ENCODE results near the gene LTBP4.
"Not testable (repeated sequence)": the region's sequence is repeated elsewhere in the genome, so short reads cannot be mapped to it uniquely, and the experiment has no call there.

The LTBP4 gene

GRCh38 chr19:40575326-40575725 is 25.8 kb upstream of the LTBP4 start:
- no peak for DNase-seq (ENCODE audit: low read depth in 2 of 3, low spot score in 2 of 3)

- no peak for DNase-seq (ENCODE audit: low read depth in 2 of 3, low spot score in 2 of 3)
Observed at GRCh38 chr19:40576151-40576584, 25.0 kb upstream of the LTBP4 start.

GRCh38 chr19:40576585-40577451 is 24.4 kb upstream of the LTBP4 start, which contains the start of gene SHKBP1:
SHKBP1 (plus strand) TSS chr19:40576873; CDS start chr19:40576900, 27 bp downstream.
- peak; percentile 80 to 88 (median 82) for DNase-seq (ENCODE audit: low read depth in 2 of 3, low spot score in 2 of 3)

GRCh38 chr19:40578442-40578908 is 22.7 kb upstream of the LTBP4 start:
- DNase-seq (ENCODE audit: low read depth in 2 of 3, low spot score in 2 of 3) = no peak

- no peak for DNase-seq (ENCODE audit: low read depth in 2 of 3, low spot score in 2 of 3)
Observed at GRCh38 chr19:40580619-40581018, 20.6 kb upstream of the LTBP4 start.

- no peak for DNase-seq (ENCODE audit: low read depth in 2 of 3, low spot score in 2 of 3)
Observed at GRCh38 chr19:40581531-40581930, 19.6 kb upstream of the LTBP4 start.

- no peak for DNase-seq (ENCODE audit: low read depth in 2 of 3, low spot score in 2 of 3)
Observed at GRCh38 chr19:40582467-40582866, 18.7 kb upstream of the LTBP4 start.

DNA sequence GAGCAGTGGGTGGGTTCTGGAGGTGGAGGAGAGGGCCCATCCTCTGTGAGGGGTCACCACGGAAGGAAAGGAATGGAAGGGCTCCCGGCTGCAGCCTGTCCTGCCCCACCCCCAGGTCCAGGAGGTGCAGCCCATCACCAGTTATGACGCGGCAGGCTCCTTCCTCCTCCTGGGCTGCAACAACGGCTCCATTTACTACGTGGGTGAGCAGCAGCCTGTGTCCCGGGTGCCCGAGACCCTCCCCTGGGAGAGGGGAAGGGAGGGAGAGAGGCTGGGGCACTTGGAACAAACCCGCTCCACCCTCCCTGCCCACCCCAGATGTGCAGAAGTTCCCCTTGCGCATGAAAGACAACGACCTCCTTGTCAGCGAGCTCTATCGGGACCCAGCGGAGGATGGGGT is 17.9 kb upstream of the LTBP4 start:
- no peak for DNase-seq (ENCODE audit: low read depth in 2 of 3, low spot score in 2 of 3)

- no peak for DNase-seq (ENCODE audit: low read depth in 2 of 3, low spot score in 2 of 3)
Observed at GRCh38 chr19:40584007-40584406, 17.2 kb upstream of the LTBP4 start.

DNA sequence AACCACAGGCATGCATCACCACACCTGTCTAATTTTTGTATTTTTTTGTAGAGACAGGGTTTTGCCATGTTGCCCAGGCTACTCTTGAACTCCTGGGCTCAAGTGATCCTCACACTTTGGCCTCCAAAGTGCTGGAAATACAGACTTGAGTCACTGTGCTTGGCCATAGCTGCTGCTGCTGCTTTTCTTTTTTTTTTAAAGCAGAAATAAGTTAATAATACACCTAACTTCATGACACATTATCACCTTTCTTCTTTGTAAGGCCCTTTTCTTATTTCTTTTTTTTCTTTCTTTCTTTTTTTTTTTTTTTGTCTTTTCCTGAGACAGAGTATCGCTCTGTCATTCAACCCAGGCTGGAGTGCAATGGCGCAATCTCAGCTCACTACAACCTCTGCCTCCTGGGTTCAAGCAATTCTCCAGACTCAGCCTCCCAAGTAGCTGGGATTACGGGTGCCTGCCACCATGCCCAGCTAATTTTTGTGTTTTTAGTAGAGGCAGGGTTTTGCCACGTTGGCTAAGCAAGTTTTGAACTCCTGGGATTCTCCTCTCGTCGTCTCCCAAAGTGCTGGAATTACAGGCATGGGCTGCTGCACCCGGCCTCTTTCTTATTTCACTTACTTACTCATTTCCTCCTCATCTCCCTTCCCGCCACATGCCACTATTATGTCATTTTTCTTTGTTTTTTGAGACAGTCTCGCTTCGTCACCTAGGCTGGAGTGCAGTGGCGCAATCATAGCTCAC is 15.8 kb upstream of the LTBP4 start:
- DNase-seq (ENCODE audit: low read depth in 2 of 3, low spot score in 2 of 3) = no peak

- no peak for DNase-seq (ENCODE audit: low read depth in 2 of 3, low spot score in 2 of 3)
Observed at GRCh38 chr19:40585982-40586422, 15.2 kb upstream of the LTBP4 start.

DNA sequence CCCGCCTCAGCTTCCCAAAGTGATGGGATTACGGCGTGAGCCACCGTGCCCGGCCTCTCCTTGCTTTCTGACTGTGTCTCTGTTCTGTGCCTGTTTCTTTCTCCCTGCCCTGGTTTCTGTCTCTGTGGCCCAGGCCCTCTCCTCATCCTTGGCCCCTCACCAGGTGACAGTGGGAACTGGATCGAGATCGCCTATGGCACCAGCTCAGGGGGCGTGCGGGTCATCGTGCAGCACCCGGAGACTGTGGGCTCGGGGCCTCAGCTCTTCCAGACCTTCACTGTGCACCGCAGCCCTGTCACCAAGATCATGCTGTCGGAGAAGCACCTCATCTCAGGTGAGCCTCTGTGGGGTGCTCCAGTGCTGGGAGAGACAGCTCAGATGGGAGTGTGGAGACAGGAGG is 14.6 kb upstream of the LTBP4 start:
- DNase-seq (ENCODE audit: low read depth in 2 of 3, low spot score in 2 of 3) = no peak

DNA sequence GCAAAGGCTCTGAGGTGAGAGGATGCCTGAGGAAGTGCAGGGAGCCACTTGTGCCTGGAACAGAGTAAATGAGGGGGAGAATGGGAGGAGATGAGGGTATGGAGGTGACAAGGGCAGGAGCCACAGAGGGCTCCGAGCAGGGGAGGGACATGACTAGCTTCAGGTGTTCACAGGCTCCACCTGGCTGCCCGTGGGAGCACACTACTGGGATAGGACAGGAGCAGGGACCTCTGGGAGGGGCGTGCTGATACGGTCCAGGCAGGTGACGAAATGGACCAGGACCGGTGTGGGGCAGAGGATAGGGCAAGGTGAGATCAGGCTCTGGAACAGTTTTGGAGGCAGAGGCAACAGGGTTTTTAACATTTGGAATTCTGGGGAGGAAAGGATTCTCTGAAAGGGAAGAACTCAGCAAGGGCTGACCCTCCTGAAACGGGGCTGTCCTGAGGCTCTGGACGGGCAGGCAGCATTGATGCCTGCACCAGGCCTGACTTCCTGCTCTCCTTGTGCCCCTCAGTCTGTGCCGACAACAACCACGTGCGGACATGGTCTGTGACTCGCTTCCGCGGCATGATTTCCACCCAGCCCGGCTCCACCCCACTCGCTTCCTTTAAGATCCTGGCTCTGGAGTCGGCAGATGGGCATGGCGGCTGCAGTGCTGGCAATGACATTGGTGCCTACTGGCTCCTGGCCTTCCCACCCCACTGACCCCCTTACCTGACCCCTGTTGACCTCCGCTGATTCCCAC is 12.9 kb upstream of the LTBP4 start:
- DNase-seq (ENCODE audit: low read depth in 2 of 3, low spot score in 2 of 3) = no peak

DNA sequence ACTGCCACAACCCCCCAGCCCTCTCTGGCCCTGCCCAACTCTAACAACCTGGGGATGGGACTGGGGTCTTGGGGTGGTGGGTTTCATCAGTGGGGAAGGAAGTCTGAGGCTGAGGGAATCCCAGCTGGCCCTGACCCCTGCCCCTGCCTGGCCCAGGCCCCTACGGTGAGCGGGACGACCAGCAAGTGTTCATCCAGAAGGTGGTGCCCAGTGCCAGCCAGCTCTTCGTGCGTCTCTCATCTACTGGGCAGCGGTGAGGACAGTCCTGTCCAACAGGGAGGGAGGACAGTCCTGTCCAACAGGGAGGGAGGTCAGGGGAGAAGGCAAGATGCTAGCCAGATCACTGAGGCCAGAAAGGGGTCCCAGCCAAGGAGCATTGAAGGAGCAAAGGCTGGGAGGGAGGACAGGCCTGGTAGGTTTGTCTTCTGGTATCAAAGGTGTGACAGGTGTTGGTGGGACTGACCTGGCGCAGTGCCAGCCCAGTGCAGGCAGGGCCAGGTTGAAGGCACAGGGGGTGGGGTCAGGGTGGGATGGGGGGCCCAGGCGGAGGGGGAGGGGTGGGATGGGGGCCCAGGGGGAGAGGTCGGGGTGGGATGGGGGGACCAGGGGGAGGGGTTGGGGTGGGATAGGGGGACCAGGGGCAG is 12.1 kb upstream of the LTBP4 start:
- DNase-seq (ENCODE audit: low read depth in 2 of 3, low spot score in 2 of 3) = no peak

GRCh38 chr19:40589591-40590429 is 11.4 kb upstream of the LTBP4 start:
- no peak for DNase-seq (ENCODE audit: low read depth in 2 of 3, low spot score in 2 of 3)

GRCh38 chr19:40590464-40591265 is 10.5 kb upstream of the LTBP4 start:
- no peak for DNase-seq (ENCODE audit: low read depth in 2 of 3, low spot score in 2 of 3)

GRCh38 chr19:40591724-40592123 is 9.4 kb upstream of the LTBP4 start:
- not testable (repeated sequence) for DNase-seq (ENCODE audit: low read depth in 2 of 3, low spot score in 2 of 3)

DNA sequence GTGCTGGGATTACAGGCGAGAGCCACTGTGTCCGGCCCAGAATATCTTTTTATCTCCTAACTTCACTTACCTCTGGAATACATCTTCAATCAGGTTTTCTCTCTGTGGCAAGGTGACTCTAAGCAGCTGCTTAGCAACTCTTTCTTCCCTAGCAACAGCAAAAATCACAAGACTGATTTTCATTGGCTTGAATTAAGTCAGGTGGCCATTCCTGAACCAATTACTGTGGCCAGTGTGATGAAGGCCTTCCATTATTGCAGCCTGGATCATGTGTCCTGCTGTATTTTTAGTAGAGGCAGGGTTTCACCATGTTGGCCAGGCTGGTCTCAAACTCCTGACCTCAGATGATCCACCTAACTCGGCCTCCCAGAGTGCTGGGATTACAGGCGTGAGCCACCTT is 9.0 kb upstream of the LTBP4 start:
- no peak for DNase-seq (ENCODE audit: low read depth in 2 of 3, low spot score in 2 of 3)

- no peak for DNase-seq (ENCODE audit: low read depth in 2 of 3, low spot score in 2 of 3)
Observed at GRCh38 chr19:40594255-40594654, 6.9 kb upstream of the LTBP4 start.

Measured in activated CD8-positive, alpha-beta memory T cell treated with anti-CD3 and anti-CD28 coated beads for 48 hours (primary cell).